OCI-LY1 (cell line): ENCODE measurements around the gene DCTN2.

Experiments
- EZH2 ChIP-seq: fragments of 200-600 bp; sonication (generic), shearing (Covaris generic); IDR thresholded peaks from 2 replicates; pipeline ENCODE4 v1.8.0; 2017; ENCODE audit warnings: borderline replicate concordance, mixed run types, mild to moderate bottlenecking, antibody characterized with exemption, low read length, moderate library complexity, mixed read lengths
- TF ChIP-seq, protein P1 (sequence below): fragments of 200-600 bp; sonication (generic), shearing (Covaris generic); IDR thresholded peaks from 2 replicates; pipeline ENCODE4 v1.5.1; 2017; ENCODE audit warnings: mild to moderate bottlenecking, antibody characterized with exemption, low read length, moderate library complexity, mixed read lengths

DNA sequence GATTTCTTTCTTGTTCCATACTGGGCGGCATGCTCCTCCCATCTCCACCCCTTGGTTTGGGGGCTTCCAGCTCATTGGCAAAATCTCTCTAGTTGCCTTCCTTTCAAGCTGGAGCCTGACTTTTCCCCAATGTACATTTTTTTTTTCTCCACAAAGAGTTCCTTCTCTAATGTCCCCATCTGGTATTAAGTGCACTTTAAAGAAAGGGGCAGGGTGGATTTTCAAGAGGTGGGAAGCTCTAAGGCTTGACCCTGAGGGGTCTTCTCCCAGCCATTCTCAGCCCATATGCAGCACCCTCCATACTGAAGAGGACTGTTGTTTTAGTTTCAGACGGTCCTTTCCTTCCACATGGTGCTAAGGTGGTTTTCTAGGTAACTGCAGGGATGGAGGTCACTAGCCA is 38.2 kb upstream of the DCTN2 start:
- TF ChIP-seq, protein P1, sequence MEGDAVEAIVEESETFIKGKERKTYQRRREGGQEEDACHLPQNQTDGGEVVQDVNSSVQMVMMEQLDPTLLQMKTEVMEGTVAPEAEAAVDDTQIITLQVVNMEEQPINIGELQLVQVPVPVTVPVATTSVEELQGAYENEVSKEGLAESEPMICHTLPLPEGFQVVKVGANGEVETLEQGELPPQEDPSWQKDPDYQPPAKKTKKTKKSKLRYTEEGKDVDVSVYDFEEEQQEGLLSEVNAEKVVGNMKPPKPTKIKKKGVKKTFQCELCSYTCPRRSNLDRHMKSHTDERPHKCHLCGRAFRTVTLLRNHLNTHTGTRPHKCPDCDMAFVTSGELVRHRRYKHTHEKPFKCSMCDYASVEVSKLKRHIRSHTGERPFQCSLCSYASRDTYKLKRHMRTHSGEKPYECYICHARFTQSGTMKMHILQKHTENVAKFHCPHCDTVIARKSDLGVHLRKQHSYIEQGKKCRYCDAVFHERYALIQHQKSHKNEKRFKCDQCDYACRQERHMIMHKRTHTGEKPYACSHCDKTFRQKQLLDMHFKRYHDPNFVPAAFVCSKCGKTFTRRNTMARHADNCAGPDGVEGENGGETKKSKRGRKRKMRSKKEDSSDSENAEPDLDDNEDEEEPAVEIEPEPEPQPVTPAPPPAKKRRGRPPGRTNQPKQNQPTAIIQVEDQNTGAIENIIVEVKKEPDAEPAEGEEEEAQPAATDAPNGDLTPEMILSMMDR, result no peak
- TF ChIP-seq EZH2, result no peak
